Peyer's patch (tissue), 4 donors: ENCODE results near the gene UBE2D2. TPM values are rescaled to one million over a fixed set of nuclear protein-coding genes. Genes with fewer than 3 reads are reported as not detected.

ENCODE experiments used
- DNase-seq, 3 donors: peaks; one replicate each; pipeline ENCODE4 v3.0.0-alpha.2; 2017 to 2019
- H3K27ac ChIP-seq, 4 donors: fragments of 200-600 bp; sonication (generic); one replicate each; pipeline ENCODE4 v1.5.1; 2016 to 2019
- H3K27me3 ChIP-seq, 2 donors: fragments of 200-600 bp; sonication (generic); one replicate each; pipeline ENCODE4 v1.5.1; 2019
- H3K36me3 ChIP-seq, 3 donors: fragments of 200-600 bp; sonication (generic); one replicate each; pipeline ENCODE4 v1.5.1; 2016 to 2019
- H3K4me1 ChIP-seq, 4 donors: fragments of 200-600 bp; sonication (generic); one replicate each; pipeline ENCODE4 v1.5.1; 2016 to 2019
- H3K4me3 ChIP-seq, 4 donors: fragments of 200-600 bp; sonication (generic); 1 replicate in 3 of 4; 2 replicates in 1 of 4; pipeline ENCODE4 v1.5.1; 2016 to 2019; ENCODE audit warnings: mild to moderate bottlenecking in 1 of 4
- H3K9me3 ChIP-seq, 4 donors: fragments of 200-600 bp; sonication (generic); one replicate each; pipeline ENCODE4 v1.5.1; 2016 to 2019; ENCODE audit warnings: mild to moderate bottlenecking in 1 of 4
- POLR2A ChIP-seq, 2 donors: fragments of 450-650 bp; IDR thresholded peaks; one replicate each; pipeline ENCODE4 v1.5.1; 2017; ENCODE audit warnings: antibody characterized with exemption in 2 of 2, mild to moderate bottlenecking in 2 of 2, moderate library complexity in 2 of 2
- total RNA-seq, 4 donors: library from RNA; depleted of rRNA; stranded (reverse); fragments of >200 nt; gene quantifications; one replicate each; pipeline ENCODE4 v1.1.0, GENCODE V29; 2016
- TF ChIP-seq, protein P1 (sequence below), 6 experiments: fragments of 450-650 bp in 4 of 6; fragments of 200-600 bp in 2 of 6; sonication (generic) in 1 of 6; IDR thresholded peaks; one replicate each; pipeline ENCODE4 v1.5.1; 2017 to 2019; ENCODE audit warnings: antibody characterized with exemption in 6 of 6, mild to moderate bottlenecking in 3 of 6, moderate library complexity in 1 of 6

The UBE2D2 gene
- total RNA-seq, 4 donors from 2014 or later, result 60.2 to 87.9 (median 70.2) TPM

DNA sequence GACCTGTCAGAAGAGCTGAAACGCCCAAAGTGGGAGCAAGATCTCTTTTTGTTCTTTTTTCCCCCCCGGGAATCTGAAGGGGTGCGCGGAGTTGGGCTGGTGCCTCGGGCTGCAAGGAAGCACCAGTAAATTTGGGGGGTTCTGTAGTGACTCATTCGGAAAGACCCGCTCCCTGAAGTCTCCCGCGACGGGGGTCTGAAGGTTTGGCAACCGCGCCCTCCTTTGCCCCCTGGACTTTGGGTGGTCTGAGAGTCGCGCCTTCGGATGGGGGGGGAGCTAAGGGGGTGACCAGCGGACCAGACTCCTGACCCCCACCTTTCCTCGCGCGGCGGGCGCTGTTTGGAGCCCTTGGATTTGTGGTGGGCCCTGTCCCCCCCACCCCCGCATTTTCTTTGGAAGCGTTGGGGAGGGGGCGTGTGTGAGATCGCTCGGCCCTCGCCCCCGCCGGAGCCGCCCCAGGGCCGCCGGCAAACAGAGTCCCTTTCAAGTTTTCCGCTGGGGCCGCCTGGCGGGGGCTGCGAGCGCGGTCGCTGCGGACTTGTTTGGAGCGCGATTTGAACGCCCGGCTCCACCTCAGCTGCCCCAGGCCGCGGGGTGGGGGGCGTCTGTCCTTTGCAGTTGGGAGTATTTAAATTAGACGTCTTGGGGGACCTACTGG lies 89.0 kb downstream of the UBE2D2 start:
- peaks cover 12 to 76% (median 30%) of the 10 kb centered on the region in 4 donors for H3K4me1 ChIP-seq
- H3K4me3 ChIP-seq, result peak overlapping the region; percentile 79 to 95 (median 87)
- no peaks in the 10 kb centered on the region for H3K36me3 ChIP-seq
- H3K27me3 ChIP-seq, result no peaks in the 10 kb centered on the region
- peak in 1 of 3 donors; percentile 58 for DNase-seq
- H3K27ac ChIP-seq, result peak overlapping the region; percentile 84 to 96 (median 86)
- no peak for TF ChIP-seq POLR2A (IDR thresholded peaks at IDR 0.05)
- TF ChIP-seq, protein P1, sequence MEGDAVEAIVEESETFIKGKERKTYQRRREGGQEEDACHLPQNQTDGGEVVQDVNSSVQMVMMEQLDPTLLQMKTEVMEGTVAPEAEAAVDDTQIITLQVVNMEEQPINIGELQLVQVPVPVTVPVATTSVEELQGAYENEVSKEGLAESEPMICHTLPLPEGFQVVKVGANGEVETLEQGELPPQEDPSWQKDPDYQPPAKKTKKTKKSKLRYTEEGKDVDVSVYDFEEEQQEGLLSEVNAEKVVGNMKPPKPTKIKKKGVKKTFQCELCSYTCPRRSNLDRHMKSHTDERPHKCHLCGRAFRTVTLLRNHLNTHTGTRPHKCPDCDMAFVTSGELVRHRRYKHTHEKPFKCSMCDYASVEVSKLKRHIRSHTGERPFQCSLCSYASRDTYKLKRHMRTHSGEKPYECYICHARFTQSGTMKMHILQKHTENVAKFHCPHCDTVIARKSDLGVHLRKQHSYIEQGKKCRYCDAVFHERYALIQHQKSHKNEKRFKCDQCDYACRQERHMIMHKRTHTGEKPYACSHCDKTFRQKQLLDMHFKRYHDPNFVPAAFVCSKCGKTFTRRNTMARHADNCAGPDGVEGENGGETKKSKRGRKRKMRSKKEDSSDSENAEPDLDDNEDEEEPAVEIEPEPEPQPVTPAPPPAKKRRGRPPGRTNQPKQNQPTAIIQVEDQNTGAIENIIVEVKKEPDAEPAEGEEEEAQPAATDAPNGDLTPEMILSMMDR (IDR thresholded peaks at IDR 0.05), result peak in 5 of 6 experiments; percentile 23 to 55 (median 38)
- H3K9me3 ChIP-seq, result no peaks in the 10 kb centered on the region

DNA sequence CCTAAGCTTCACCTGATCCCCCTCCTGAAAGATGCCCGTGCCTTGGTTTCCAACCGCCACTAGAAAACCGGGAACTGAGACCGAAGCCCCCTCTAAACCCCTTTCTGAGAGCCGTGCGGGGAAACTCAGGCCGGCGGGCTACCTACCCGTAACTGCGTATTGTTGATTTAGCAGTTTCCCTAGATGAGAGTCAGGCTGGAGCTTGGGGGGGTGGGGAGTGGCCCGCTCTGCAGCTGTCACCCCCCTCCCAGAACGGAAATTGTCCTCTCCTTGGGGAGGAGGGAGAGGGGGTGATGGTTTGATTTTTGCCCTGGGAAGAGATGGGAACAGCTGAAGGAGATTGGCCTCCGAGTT lies 89.5 kb downstream of the UBE2D2 start:
- no peaks in the 10 kb centered on the region for H3K27me3 ChIP-seq
- TF ChIP-seq POLR2A (IDR thresholded peaks at IDR 0.05), result no peak
- TF ChIP-seq, protein P1 (IDR thresholded peaks at IDR 0.05), result no peak
- H3K36me3 ChIP-seq, result no peaks in the 10 kb centered on the region
- H3K4me1 ChIP-seq, result peaks cover 12 to 80% (median 31%) of the 10 kb centered on the region in 4 donors
- peak overlapping the region; percentile 84 to 96 (median 86) for H3K27ac ChIP-seq
- DNase-seq, result peak in 1 of 3 donors; percentile 64
- H3K4me3 ChIP-seq, result peak overlapping the region; percentile 79 to 95 (median 87)
- no peaks in the 10 kb centered on the region for H3K9me3 ChIP-seq

- peaks cover 12 to 85% (median 34%) of the 10 kb centered on the region in 4 donors for H3K4me1 ChIP-seq
- H3K27me3 ChIP-seq, result no peaks in the 10 kb centered on the region
- TF ChIP-seq POLR2A (IDR thresholded peaks at IDR 0.05), result peak in 1 of 2 donors; percentile 17
- TF ChIP-seq, protein P1 (IDR thresholded peaks at IDR 0.05), result no peak
- no peaks in the 10 kb centered on the region for H3K9me3 ChIP-seq
- H3K4me3 ChIP-seq, result peak overlapping the region; percentile 79 to 95 (median 87)
- no peaks in the 10 kb centered on the region for H3K36me3 ChIP-seq
- peak in 2 of 3 donors; percentile 69 to 73 for DNase-seq
- H3K27ac ChIP-seq, result peak overlapping the region; percentile 84 to 96 (median 86)
Measured at GRCh38 chr5:139651043-139651834, 90.1 kb downstream of the UBE2D2 start.

GRCh38 chr5:139651853-139652787 lies 91.0 kb downstream of the UBE2D2 start:
- no peaks in the 10 kb centered on the region for H3K36me3 ChIP-seq
- TF ChIP-seq POLR2A (IDR thresholded peaks at IDR 0.05), result no peak
- TF ChIP-seq, protein P1 (IDR thresholded peaks at IDR 0.05), result no peak
- peak overlapping the region; percentile 84 to 96 (median 86) for H3K27ac ChIP-seq
- H3K4me3 ChIP-seq, result peak overlapping the region; percentile 79 to 95 (median 87)
- peaks cover 12 to 78% (median 37%) of the 10 kb centered on the region in 4 donors for H3K4me1 ChIP-seq
- H3K27me3 ChIP-seq, result no peaks in the 10 kb centered on the region
- DNase-seq, result peak; percentile 83 to 94 (median 90)
- H3K9me3 ChIP-seq, result no peaks in the 10 kb centered on the region

GRCh38 chr5:139652788-139653241 lies 91.7 kb downstream of the UBE2D2 start:
- TF ChIP-seq, protein P1 (IDR thresholded peaks at IDR 0.05), result peak in 1 of 6 experiments; percentile 4
- TF ChIP-seq POLR2A (IDR thresholded peaks at IDR 0.05), result no peak
- H3K4me1 ChIP-seq, result peaks cover 12 to 77% (median 37%) of the 10 kb centered on the region in 4 donors
- DNase-seq, result no peak
- H3K27me3 ChIP-seq, result no peaks in the 10 kb centered on the region
- peak overlapping the region; percentile 38 to 96 (median 80) for H3K27ac ChIP-seq
- H3K4me3 ChIP-seq, result peak overlapping the region in 3 of 4 donors; percentile 2 to 10 (median 2)
- no peaks in the 10 kb centered on the region for H3K36me3 ChIP-seq
- H3K9me3 ChIP-seq, result no peaks in the 10 kb centered on the region
